Neutrophil (primary cell): ENCODE results near the gene P4HA1.
"Not testable (repeated sequence)": the region's sequence is repeated elsewhere in the genome, so short reads cannot be mapped to it uniquely, and the experiment has no call there.

Experiments used
- H3K27ac ChIP-seq: fragments of 200-600 bp; sonication (generic); 2 replicates; pipeline ENCODE4 v1.5.1; 2016; ENCODE audit warnings: mild to moderate bottlenecking, moderate library complexity
- H3K27me3 ChIP-seq: fragments of 200-600 bp; sonication (generic); 2 replicates; pipeline ENCODE4 v1.6.0; 2016; ENCODE audit warnings: mild to moderate bottlenecking
- H3K36me3 ChIP-seq: fragments of 200-600 bp; sonication (generic); 2 replicates; pipeline ENCODE4 v1.5.1; 2017
- H3K4me1 ChIP-seq, 2 experiments: fragments of 200-600 bp in 1 of 2; sonication (generic) in 1 of 2; 1 replicate in 1 of 2; 2 replicates in 1 of 2; pipeline versions ENCODE4 v1.5.1 to v1.6.1; 2013 to 2016; ENCODE audit warnings: low read depth in 1 of 2, low read length in 1 of 2, mild to moderate bottlenecking in 1 of 2, moderate library complexity in 1 of 2; ENCODE audit not compliant: control insufficient read depth in 1 of 2, insufficient read depth in 1 of 2
- H3K4me3 ChIP-seq, 2 experiments: fragments of 200-600 bp in 1 of 2; sonication (generic) in 1 of 2; 1 replicate in 1 of 2; 2 replicates in 1 of 2; pipeline ENCODE4 v1.5.1; 2013 to 2016; ENCODE audit warnings: low read depth in 1 of 2, low read length in 1 of 2, mild to moderate bottlenecking in 1 of 2, moderate library complexity in 1 of 2
- H3K9me3 ChIP-seq: fragments of 200-600 bp; sonication (generic); 2 replicates; pipeline ENCODE4 v1.5.1; 2016
- CTCF ChIP-seq: fragments of 200-600 bp; sonication (generic); IDR thresholded peaks from 2 replicates; pipeline ENCODE4 v1.5.1; 2016; ENCODE audit warnings: antibody characterized with exemption

Gene P4HA1

GRCh38 chr10:73043319-73043718 lies 53.3 kb downstream of the P4HA1 start:
- H3K9me3 ChIP-seq: no peaks in the 10 kb centered on the region
- H3K4me1 ChIP-seq: no peaks in the 10 kb centered on the region
- TF ChIP-seq CTCF: no peak
- H3K27me3 ChIP-seq: no peaks in the 10 kb centered on the region
- no peak overlapping the region for H3K4me3 ChIP-seq
- no peak overlapping the region for H3K27ac ChIP-seq
- peaks cover 41% of the 10 kb centered on the region for H3K36me3 ChIP-seq

GRCh38 chr10:73042130-73042529 lies 54.5 kb downstream of the P4HA1 start:
- Histone ChIP-seq H3K36me3 (peaks cover 39% of the 10 kb centered on the region), H3K4me3 (no peak overlapping the region), H3K27me3 (no peaks in the 10 kb centered on the region), H3K4me1 (no peaks in the 10 kb centered on the region), H3K27ac (no peak overlapping the region), H3K9me3 (no peaks in the 10 kb centered on the region)
- no peak for TF ChIP-seq CTCF

GRCh38 chr10:73039635-73040034 lies 57.0 kb downstream of the P4HA1 start:
- Histone ChIP-seq H3K4me1 (no peaks in the 10 kb centered on the region), H3K36me3 (peaks cover 34% of the 10 kb centered on the region), H3K27me3 (no peaks in the 10 kb centered on the region), H3K4me3 (no peak overlapping the region), H3K9me3 (no peaks in the 10 kb centered on the region), H3K27ac (no peak overlapping the region)
- no peak for TF ChIP-seq CTCF

DNA sequence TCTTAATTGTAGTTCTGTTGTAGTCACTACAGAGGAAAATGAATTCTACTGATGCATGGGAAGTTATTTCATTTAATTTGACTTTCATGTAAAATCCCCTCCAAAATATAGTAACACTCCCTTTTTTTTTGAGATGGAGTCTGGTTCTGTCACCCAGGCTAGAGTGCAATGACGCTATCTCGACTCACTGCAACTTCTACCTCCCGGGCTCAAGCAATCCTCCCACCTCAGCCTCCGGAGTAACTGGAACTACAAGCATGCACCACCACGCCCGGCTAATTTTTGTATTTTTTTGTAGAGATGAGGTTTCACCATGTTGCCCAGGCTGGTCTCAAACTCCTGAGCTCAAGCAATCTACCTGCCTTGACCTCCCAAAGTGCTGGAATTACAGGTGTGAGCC lies 60.4 kb downstream of the P4HA1 start:
- not testable (repeated sequence) for H3K9me3 ChIP-seq, H3K4me3 ChIP-seq, H3K4me1 ChIP-seq, H3K27me3 ChIP-seq, H3K27ac ChIP-seq
- H3K36me3 ChIP-seq: peaks cover 15% of the 10 kb centered on the region

- Histone ChIP-seq H3K4me1 (no peaks in the 10 kb centered on the region), H3K36me3 (peaks cover 21% of the 10 kb centered on the region), H3K4me3 (no peak overlapping the region), H3K9me3 (no peaks in the 10 kb centered on the region), H3K27ac (no peak overlapping the region), H3K27me3 (no peaks in the 10 kb centered on the region)
- TF ChIP-seq CTCF: no peak
Measured at GRCh38 chr10:73032536-73032935, 64.1 kb downstream of the P4HA1 start.

DNA sequence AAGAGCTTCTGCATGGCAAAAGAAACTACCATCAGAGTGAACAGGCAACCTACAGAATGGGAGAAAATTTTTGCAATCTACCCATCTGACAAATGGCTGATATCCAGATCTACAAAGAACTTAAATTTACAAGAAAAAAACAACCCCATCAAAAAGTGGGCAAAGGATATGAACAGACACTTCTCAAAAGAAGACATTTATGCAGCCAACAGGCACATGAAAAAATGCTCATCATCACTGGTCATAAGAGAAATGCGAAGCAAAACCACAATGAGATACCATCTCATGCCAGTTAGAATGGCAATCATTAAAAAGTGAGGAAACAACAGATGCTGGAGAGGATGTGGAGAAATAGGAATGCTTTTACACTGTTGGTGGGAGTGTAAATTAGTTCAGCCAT lies 70.0 kb downstream of the P4HA1 start:
- H3K4me1 ChIP-seq, H3K27ac ChIP-seq, H3K27me3 ChIP-seq, H3K4me3 ChIP-seq, H3K9me3 ChIP-seq: not testable (repeated sequence)
- peaks cover 17% of the 10 kb centered on the region for H3K36me3 ChIP-seq

- H3K27me3 ChIP-seq, H3K27ac ChIP-seq, H3K9me3 ChIP-seq, H3K4me3 ChIP-seq, H3K4me1 ChIP-seq: not testable (repeated sequence)
- H3K36me3 ChIP-seq: peaks cover 17% of the 10 kb centered on the region
Measured at GRCh38 chr10:73023455-73024070, 73.1 kb downstream of the P4HA1 start.

DNA sequence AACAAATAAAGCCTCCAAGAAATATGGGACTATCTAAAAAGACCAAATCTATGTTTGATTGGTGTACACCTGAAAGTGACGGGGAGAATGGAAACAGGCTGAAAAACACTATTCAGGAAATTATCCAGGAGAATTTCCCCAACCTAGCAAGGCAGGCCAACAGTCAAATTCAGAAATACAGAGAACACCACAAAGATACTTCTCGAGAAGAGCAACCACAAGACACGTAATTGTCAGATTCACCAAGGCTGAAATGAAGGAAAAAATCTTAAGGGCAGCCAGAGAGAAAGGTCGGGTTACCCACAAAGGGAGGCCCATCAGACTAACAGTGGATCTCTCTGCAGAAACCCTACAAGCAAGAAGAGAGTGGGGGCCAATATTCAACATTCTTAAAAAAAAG lies 73.7 kb downstream of the P4HA1 start:
- H3K9me3 ChIP-seq, H3K4me1 ChIP-seq, H3K4me3 ChIP-seq, H3K27ac ChIP-seq, H3K27me3 ChIP-seq: not testable (repeated sequence)
- H3K36me3 ChIP-seq: peaks cover 19% of the 10 kb centered on the region

DNA sequence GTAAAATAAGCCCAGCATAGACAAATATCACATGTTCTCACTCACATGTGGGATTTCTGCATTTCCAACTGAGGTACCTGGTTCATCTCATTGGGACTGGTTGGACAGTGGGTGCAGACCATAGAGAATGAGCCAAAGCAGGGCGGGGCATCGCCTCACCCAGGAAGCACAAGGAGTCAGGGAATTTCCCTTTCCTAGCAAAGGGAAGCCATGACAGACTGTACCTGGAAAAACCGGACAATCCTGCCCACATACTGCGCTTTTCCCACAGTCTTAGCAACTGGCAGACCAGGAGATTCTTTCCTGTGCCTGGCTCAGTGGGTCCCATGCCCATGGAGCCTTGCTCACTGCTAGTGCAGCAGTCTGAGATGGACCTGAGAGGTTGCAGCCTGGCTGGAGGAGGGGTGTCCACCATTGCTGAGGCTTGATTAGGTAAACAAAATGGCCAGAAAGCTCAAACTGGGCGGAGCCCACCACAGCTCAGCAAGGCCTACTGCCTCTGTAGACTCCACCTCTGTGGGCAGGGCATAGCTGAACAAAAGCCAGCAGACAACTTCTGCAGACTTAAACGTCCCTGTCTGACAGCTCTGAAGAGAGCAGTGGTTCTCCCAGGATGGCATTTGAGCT lies 75.0 kb downstream of the P4HA1 start:
- H3K27ac ChIP-seq, H3K4me1 ChIP-seq, H3K9me3 ChIP-seq, H3K4me3 ChIP-seq, H3K27me3 ChIP-seq: not testable (repeated sequence)
- H3K36me3 ChIP-seq: peaks cover 23% of the 10 kb centered on the region
